ENCODE results near the gene USP48.

- TF ChIP-seq ZNF274 (IDR thresholded peaks at IDR 0.05; ENCODE audit: insufficient read depth, insufficient read length) (no peak), ZBTB11 (CRISPR knock-in tag; IDR thresholded peaks at IDR 0.05) (no peak)
Observed at GRCh38 chr1:21648791-21649190, 134.2 kb downstream of the USP48 start.

Data from GM12878 (cell line).